Muscle layer of duodenum (tissue), 2 donors: ENCODE results near the gene ARHGAP22.

Source experiments
- H3K27ac ChIP-seq: one replicate; pipeline ENCODE4 v1.7.0; 2013; ENCODE audit warnings: mild to moderate bottlenecking, low read length
- H3K27me3 ChIP-seq: one replicate; pipeline ENCODE4 v1.7.0; 2013; ENCODE audit warnings: low read depth, mild to moderate bottlenecking, control low read depth, low read length
- H3K36me3 ChIP-seq, 2 donors: one replicate each; pipeline ENCODE4 v1.7.0; 2013; ENCODE audit warnings: low read length in 2 of 2, control low read depth in 1 of 2, mild to moderate bottlenecking in 1 of 2; ENCODE audit not compliant: insufficient read depth in 2 of 2, control insufficient read depth in 1 of 2
- H3K4me1 ChIP-seq, 2 donors: one replicate each; pipeline ENCODE4 v1.7.0; 2013; ENCODE audit warnings: low read length in 2 of 2, mild to moderate bottlenecking in 2 of 2, control low read depth in 1 of 2, moderate library complexity in 1 of 2; ENCODE audit not compliant: insufficient read depth in 2 of 2, control insufficient read depth in 1 of 2
- H3K4me3 ChIP-seq, 2 donors: one replicate each; pipeline ENCODE4 v1.7.0; 2013; ENCODE audit warnings: low read length in 2 of 2, low read depth in 1 of 2, mild to moderate bottlenecking in 1 of 2
- H3K9me3 ChIP-seq, 2 donors: one replicate each; pipeline ENCODE4 v1.7.0; 2013; ENCODE audit warnings: low read length in 2 of 2, control low read depth in 1 of 2, mild to moderate bottlenecking in 1 of 2; ENCODE audit not compliant: control insufficient read depth in 1 of 2
- donor health status: healthy.

ARHGAP22 gene

GRCh38 chr10:48504141-48504885 lies 100.6 kb downstream of the ARHGAP22 start:
- H3K9me3 ChIP-seq: no peaks in the 10 kb centered on the region
- no peaks in the 10 kb centered on the region for H3K27me3 ChIP-seq
- H3K36me3 ChIP-seq: no peaks in the 10 kb centered on the region
- no peak overlapping the region for H3K27ac ChIP-seq
- H3K4me3 ChIP-seq: no peak overlapping the region
- H3K4me1 ChIP-seq: no peaks in the 10 kb centered on the region

- no peaks in the 10 kb centered on the region for H3K4me1 ChIP-seq
- H3K27ac ChIP-seq: no peak overlapping the region
- no peaks in the 10 kb centered on the region for H3K36me3 ChIP-seq
- H3K9me3 ChIP-seq: no peaks in the 10 kb centered on the region
- no peak overlapping the region for H3K4me3 ChIP-seq
- no peaks in the 10 kb centered on the region for H3K27me3 ChIP-seq
These were observed 101.5 kb downstream of the ARHGAP22 start for GRCh38 chr10:48503293-48503911.

- H3K4me3 ChIP-seq: no peak overlapping the region
- H3K27me3 ChIP-seq: no peaks in the 10 kb centered on the region
- no peaks in the 10 kb centered on the region for H3K4me1 ChIP-seq
- no peak overlapping the region for H3K27ac ChIP-seq
- H3K36me3 ChIP-seq: no peaks in the 10 kb centered on the region
- H3K9me3 ChIP-seq: no peaks in the 10 kb centered on the region
These were observed 102.1 kb downstream of the ARHGAP22 start for GRCh38 chr10:48502791-48503190.

GRCh38 chr10:48501787-48502771 lies 102.8 kb downstream of the ARHGAP22 start:
- Histone ChIP-seq H3K27me3 (no peaks in the 10 kb centered on the region), H3K36me3 (no peaks in the 10 kb centered on the region), H3K27ac (no peak overlapping the region), H3K4me1 (no peaks in the 10 kb centered on the region), H3K4me3 (no peak overlapping the region), H3K9me3 (no peaks in the 10 kb centered on the region)

- H3K4me1 ChIP-seq: no peaks in the 10 kb centered on the region
- no peak overlapping the region for H3K27ac ChIP-seq
- H3K27me3 ChIP-seq: no peaks in the 10 kb centered on the region
- H3K9me3 ChIP-seq: no peaks in the 10 kb centered on the region
- no peak overlapping the region for H3K4me3 ChIP-seq
- H3K36me3 ChIP-seq: no peaks in the 10 kb centered on the region
These were observed 103.6 kb downstream of the ARHGAP22 start for GRCh38 chr10:48501226-48501625.

GRCh38 chr10:48500771-48501170 lies 104.1 kb downstream of the ARHGAP22 start:
- no peaks in the 10 kb centered on the region for H3K4me1 ChIP-seq
- no peaks in the 10 kb centered on the region for H3K27me3 ChIP-seq
- no peak overlapping the region for H3K27ac ChIP-seq
- no peaks in the 10 kb centered on the region for H3K9me3 ChIP-seq
- no peak overlapping the region for H3K4me3 ChIP-seq
- H3K36me3 ChIP-seq: no peaks in the 10 kb centered on the region

GRCh38 chr10:48498940-48499510 lies 105.8 kb downstream of the ARHGAP22 start:
- H3K4me3 ChIP-seq: no peak overlapping the region

GRCh38 chr10:48497780-48498770 lies 106.8 kb downstream of the ARHGAP22 start:
- Histone ChIP-seq H3K4me3 (no peak overlapping the region), H3K27me3 (no peaks in the 10 kb centered on the region), H3K27ac (no peak overlapping the region), H3K4me1 (no peaks in the 10 kb centered on the region), H3K36me3 (no peaks in the 10 kb centered on the region), H3K9me3 (no peaks in the 10 kb centered on the region)

More at GRCh38 chr10:48498940-48499510, 105.8 kb downstream of the ARHGAP22 start:
- H3K36me3 ChIP-seq: no peaks in the 10 kb centered on the region
- no peaks in the 10 kb centered on the region for H3K9me3 ChIP-seq
- no peak overlapping the region for H3K27ac ChIP-seq
- no peaks in the 10 kb centered on the region for H3K4me1 ChIP-seq
- H3K27me3 ChIP-seq: no peaks in the 10 kb centered on the region

- Histone ChIP-seq H3K4me3 (no peak overlapping the region), H3K27me3 (no peaks in the 10 kb centered on the region), H3K27ac (no peak overlapping the region), H3K4me1 (no peaks in the 10 kb centered on the region), H3K9me3 (no peaks in the 10 kb centered on the region), H3K36me3 (no peaks in the 10 kb centered on the region)
These were observed 107.8 kb downstream of the ARHGAP22 start for GRCh38 chr10:48496831-48497779.
